SU-DHL-6 (cell line): ENCODE measurements around the gene ACADSB.

Experiments
- EZH2phosphoT487 ChIP-seq: fragments of 200-600 bp; sonication (generic), shearing (Covaris generic); conservative IDR thresholded peaks from 2 replicates; pipeline ENCODE4 v1.6.1; 2018; ENCODE audit warnings: mild to moderate bottlenecking, antibody characterized with exemption, low read length, moderate library complexity, mixed read lengths
- TF ChIP-seq, protein P1 (sequence below): fragments of 200-600 bp; sonication (generic); IDR thresholded peaks from one replicate; pipeline ENCODE4 v1.5.1; 2017; ENCODE audit warnings: antibody characterized with exemption, mild to moderate bottlenecking, low read length, moderate library complexity; ENCODE audit not compliant: insufficient read depth, poor library complexity, severe bottlenecking

DNA sequence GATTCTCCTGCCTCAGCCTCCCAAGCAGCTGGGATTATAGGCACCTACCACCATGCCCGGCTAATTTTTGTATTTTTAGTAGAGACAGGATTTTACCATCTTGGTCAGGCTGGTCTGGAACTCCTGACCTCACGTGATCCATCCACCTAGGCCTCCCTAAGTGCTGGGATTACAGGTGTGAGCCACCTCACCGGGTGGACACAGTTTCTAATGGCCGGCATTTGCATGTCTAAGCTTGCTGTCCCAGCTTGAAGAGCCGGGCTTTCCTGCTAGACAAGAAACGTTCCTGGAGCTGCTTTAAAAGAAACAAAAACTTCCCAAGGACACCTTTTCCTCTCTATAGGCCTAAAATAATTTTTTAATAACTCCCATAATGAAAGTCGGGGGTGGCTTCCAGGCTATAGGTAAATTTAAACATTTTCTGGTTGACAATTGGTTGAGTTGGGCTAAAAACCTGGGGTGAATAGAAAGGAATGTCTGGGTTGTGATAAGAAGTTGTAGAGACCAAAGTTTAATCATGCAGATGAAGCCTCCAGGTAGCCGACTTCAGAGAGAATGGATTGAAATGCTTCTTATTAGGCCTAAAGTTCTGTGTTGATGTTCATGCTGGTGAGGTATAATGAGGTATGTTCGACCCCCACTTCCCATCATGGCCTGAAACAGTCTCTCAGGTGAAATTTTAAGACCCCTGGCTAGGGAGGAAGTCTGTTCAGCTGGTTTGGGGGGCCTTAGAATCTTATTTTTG, 8.8 kb downstream of the ACADSB start:
- TF ChIP-seq, protein P1, sequence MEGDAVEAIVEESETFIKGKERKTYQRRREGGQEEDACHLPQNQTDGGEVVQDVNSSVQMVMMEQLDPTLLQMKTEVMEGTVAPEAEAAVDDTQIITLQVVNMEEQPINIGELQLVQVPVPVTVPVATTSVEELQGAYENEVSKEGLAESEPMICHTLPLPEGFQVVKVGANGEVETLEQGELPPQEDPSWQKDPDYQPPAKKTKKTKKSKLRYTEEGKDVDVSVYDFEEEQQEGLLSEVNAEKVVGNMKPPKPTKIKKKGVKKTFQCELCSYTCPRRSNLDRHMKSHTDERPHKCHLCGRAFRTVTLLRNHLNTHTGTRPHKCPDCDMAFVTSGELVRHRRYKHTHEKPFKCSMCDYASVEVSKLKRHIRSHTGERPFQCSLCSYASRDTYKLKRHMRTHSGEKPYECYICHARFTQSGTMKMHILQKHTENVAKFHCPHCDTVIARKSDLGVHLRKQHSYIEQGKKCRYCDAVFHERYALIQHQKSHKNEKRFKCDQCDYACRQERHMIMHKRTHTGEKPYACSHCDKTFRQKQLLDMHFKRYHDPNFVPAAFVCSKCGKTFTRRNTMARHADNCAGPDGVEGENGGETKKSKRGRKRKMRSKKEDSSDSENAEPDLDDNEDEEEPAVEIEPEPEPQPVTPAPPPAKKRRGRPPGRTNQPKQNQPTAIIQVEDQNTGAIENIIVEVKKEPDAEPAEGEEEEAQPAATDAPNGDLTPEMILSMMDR, result no peak
- TF ChIP-seq EZH2phosphoT487, result no peak
